Testis (tissue), 3 donors: Measurements from ENCODE around the gene ROBO1. TPM values are rescaled to one million over a fixed set of nuclear protein-coding genes. Genes with fewer than 3 reads are reported as not detected.

Experiments used
- DNase-seq: peaks from one replicate; pipeline ENCODE4 v3.0.0-alpha.2; 2019
- H3K27ac ChIP-seq, 2 donors: fragments of 200-600 bp; sonication (generic); one replicate each; pipeline ENCODE4 v1.5.1; 2019
- H3K27me3 ChIP-seq: fragments of 200-600 bp; sonication (generic); one replicate; pipeline ENCODE4 v1.5.1; 2019
- H3K36me3 ChIP-seq: fragments of 200-600 bp; sonication (generic); one replicate; pipeline ENCODE4 v1.5.1; 2017; ENCODE audit warnings: low read depth; ENCODE audit errors: missing control alignments
- H3K4me1 ChIP-seq: fragments of 200-600 bp; sonication (generic); one replicate; pipeline ENCODE4 v1.5.1; 2019
- H3K4me3 ChIP-seq, 2 donors: fragments of 200-600 bp; sonication (generic); one replicate each; pipeline ENCODE4 v1.5.1; 2017 to 2019
- H3K9me3 ChIP-seq: fragments of 200-600 bp; sonication (generic); one replicate; pipeline ENCODE4 v1.5.1; 2017
- POLR2A ChIP-seq: fragments of 450-650 bp; IDR thresholded peaks from one replicate; pipeline ENCODE4 v1.6.1; 2017; ENCODE audit warnings: antibody characterized with exemption, mild to moderate bottlenecking, moderate library complexity
- WGBS, 2 donors: methylation state at CpG; one replicate each; pipeline ENCODE4 v1.1.5; 2018; 5-methylcytosine and 5-hydroxymethylcytosine counted together
- intact Hi-C: fragments of 100-400 bp; cut with DNase I; formaldehyde crosslinking; loops from one replicate; pipeline ENCODE4 v1.15.1; 2023; ENCODE audit warnings: low total_unique reads
- polyA plus RNA-seq: library from polyadenylated mRNA; stranded (reverse); fragments of 350-450 nt; fragmentation: Illumina TruSeq; extraction: RNeasy Lipid Tissue Mini Kit (QIAGEN cat#74804); gene quantifications from one replicate; pipeline ENCODE4 v1.2.3, GENCODE V29; 2014; ENCODE audit warnings: low read depth, low replicate concordance; ENCODE audit not compliant: insufficient read depth
- total RNA-seq, 2 donors: library from RNA; depleted of rRNA; stranded (reverse); fragments of >200 nt; gene quantifications; one replicate each; pipeline ENCODE4 v1.2.3, GENCODE V29; 2016
- TF ChIP-seq, protein P1 (sequence below), 3 experiments: fragments of 450-650 bp in 2 of 3; fragments of 200-600 bp in 1 of 3; sonication (generic) in 1 of 3; IDR thresholded peaks; one replicate each; pipeline ENCODE4 v1.5.1; 2016 to 2019; ENCODE audit warnings: antibody characterized with exemption in 3 of 3, mild to moderate bottlenecking in 2 of 3, moderate library complexity in 1 of 3

The ROBO1 gene
- total and polyA plus RNA-seq, 3 donors from 2014 or later, result 39.4 to 45.1 (median 42.6) TPM

DNA sequence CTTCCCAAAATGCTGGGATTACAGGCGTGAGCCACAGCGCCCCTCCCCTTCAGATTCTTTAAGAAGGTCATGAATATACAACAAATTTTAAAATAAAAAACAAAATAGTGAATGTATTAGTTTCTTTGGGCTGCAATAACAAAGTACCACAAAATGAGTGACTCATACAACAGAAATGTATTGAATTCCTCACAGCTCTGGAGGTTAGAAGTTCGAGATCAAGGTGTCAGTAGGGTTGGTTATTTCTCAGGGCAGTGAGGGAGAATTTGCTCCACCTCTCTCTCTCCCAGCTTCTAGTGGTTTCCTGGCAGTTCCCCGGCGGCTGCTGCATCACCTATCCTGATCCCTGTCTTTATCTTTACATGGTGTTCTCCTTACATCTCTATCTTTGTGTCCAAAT lies 804.0 kb downstream of the ROBO1 start:
- intact Hi-C loops, result no loop called here
- 80 to 87% methylated on average over 5 of the region's 5 CpGs for WGBS, 2 donors

DNA sequence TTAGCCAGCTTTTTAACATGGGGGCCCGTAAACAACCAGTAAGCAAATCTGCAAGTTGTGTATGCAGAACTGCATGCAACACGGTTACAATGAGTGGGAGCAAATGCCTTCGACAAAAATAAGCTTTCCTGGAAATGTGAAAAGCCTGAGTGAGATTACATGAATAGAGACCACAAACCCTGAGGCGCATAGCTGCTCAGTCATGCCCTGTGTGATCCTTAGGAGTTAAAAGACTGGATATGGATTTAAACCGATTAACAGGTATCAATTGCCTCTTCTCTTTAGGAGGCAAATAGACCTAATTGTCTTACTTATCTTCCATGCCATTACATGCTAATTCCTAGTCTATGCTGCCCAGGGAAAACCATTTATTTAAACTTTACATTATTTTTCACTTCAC lies 810.3 kb downstream of the ROBO1 start:
- no peak overlapping the region for H3K4me3 ChIP-seq
- H3K4me1 ChIP-seq, result no peaks in the 10 kb centered on the region
- H3K9me3 ChIP-seq, result no peaks in the 10 kb centered on the region
- DNase-seq, result no peak
- TF ChIP-seq, protein P1, sequence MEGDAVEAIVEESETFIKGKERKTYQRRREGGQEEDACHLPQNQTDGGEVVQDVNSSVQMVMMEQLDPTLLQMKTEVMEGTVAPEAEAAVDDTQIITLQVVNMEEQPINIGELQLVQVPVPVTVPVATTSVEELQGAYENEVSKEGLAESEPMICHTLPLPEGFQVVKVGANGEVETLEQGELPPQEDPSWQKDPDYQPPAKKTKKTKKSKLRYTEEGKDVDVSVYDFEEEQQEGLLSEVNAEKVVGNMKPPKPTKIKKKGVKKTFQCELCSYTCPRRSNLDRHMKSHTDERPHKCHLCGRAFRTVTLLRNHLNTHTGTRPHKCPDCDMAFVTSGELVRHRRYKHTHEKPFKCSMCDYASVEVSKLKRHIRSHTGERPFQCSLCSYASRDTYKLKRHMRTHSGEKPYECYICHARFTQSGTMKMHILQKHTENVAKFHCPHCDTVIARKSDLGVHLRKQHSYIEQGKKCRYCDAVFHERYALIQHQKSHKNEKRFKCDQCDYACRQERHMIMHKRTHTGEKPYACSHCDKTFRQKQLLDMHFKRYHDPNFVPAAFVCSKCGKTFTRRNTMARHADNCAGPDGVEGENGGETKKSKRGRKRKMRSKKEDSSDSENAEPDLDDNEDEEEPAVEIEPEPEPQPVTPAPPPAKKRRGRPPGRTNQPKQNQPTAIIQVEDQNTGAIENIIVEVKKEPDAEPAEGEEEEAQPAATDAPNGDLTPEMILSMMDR (IDR thresholded peaks at IDR 0.05), result no peak
- no peak for TF ChIP-seq POLR2A
- no peak overlapping the region for H3K27ac ChIP-seq
- no peaks in the 10 kb centered on the region for H3K27me3 ChIP-seq
- intact Hi-C loops, result no loop called here
- no peaks in the 10 kb centered on the region for H3K36me3 ChIP-seq
- WGBS, 2 donors, result 84 to 90% methylated on average over 5 of the region's 5 CpGs

More for the DNA sequence above, 804.0 kb downstream of the ROBO1 start:
- DNase-seq, result no peak
- Histone ChIP-seq H3K36me3 (no peaks in the 10 kb centered on the region), H3K4me1 (no peaks in the 10 kb centered on the region), H3K9me3 (no peaks in the 10 kb centered on the region), H3K27me3 (no peaks in the 10 kb centered on the region), H3K4me3 (no peak overlapping the region), H3K27ac (no peak overlapping the region)
- TF ChIP-seq, protein P1 (IDR thresholded peaks at IDR 0.05), result no peak
- no peak for TF ChIP-seq POLR2A

DNA sequence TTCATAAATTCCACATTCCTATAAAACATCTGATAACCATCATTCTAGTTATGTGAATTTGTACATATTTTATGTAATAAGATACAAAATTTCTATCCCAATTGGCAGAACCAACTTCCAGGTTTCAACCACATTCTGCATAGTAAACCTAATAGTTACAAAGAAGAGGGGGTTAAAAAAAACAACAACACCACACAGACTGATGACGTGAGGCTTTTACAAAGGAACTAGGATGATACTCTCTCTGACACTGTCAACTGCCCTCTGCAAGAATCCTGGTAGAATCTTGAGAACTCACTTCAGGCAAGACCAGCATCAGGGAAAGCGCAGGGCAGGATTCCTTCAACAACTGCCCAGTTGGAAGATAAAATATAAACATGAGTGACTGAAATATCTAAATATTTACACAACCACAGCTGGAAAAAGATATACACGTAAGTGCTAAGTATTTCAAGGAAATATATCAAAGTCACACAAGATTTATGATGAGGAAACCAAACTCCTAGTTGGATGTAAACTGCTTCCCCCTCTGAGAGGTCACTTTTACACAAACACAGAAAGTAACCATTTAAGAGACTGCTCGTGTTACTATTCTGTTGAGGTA lies 816.4 kb downstream of the ROBO1 start:
- Histone ChIP-seq H3K4me3 (no peak overlapping the region), H3K4me1 (no peaks in the 10 kb centered on the region), H3K27me3 (no peaks in the 10 kb centered on the region), H3K9me3 (no peaks in the 10 kb centered on the region), H3K36me3 (no peaks in the 10 kb centered on the region), H3K27ac (no peak overlapping the region)
- no peak for DNase-seq
- no peak for TF ChIP-seq POLR2A
- TF ChIP-seq, protein P1 (IDR thresholded peaks at IDR 0.05), result no peak
- intact Hi-C loops, result no loop called here
- WGBS, 2 donors, result 61 to 70% methylated on average over 4 of the region's 4 CpGs

DNA sequence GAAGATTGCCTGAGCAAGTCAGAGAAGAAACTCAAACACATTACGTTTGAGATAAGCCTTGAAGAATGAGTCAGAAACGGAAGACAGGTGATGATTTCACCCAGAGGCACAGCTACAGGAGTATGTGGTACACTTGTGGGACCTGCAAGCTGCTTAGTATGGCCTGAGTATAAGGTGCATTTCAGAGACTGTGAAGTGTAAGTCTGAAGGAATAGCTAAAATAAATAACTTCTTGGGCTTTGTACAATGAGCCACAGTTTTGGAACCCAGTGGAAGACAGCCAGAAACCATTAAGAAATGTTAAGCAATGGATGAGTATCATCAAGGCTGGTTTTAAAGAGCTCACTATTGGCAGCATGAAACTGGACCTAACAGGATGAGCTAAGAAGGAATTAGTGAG lies 826.2 kb downstream of the ROBO1 start:
- H3K9me3 ChIP-seq, result no peaks in the 10 kb centered on the region
- no peak for DNase-seq
- WGBS, 2 donors, result 79 to 83% methylated on average over 2 of the region's 2 CpGs
- H3K4me1 ChIP-seq, result no peaks in the 10 kb centered on the region
- H3K36me3 ChIP-seq, result no peaks in the 10 kb centered on the region
- no peak overlapping the region for H3K27ac ChIP-seq
- H3K27me3 ChIP-seq, result no peaks in the 10 kb centered on the region
- no peak overlapping the region for H3K4me3 ChIP-seq
- TF ChIP-seq, protein P1 (IDR thresholded peaks at IDR 0.05), result no peak
- no peak for TF ChIP-seq POLR2A
- intact Hi-C loops, result no loop called here

DNA sequence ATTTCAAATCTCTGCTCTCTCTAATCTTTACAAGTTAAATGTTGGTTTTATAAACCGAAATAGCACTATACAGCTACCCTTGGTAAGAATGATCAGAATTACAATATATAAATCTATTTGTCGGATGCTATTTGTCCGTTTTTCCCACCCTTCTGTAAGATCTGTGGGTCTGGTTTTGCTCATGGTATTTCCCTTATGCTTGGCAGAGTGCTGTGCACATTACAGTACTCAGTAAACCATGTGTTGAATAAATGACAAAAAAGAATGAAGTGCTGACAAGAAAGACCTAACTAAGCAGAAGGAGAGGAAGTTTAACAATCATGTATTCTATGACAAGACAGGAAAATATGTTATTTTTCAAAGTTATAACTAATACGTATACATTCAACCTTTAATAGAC lies 827.2 kb downstream of the ROBO1 start:
- Histone ChIP-seq H3K4me3 (no peak overlapping the region), H3K4me1 (no peaks in the 10 kb centered on the region), H3K36me3 (no peaks in the 10 kb centered on the region), H3K27me3 (no peaks in the 10 kb centered on the region), H3K27ac (no peak overlapping the region), H3K9me3 (no peaks in the 10 kb centered on the region)
- intact Hi-C loops, result no loop called here
- DNase-seq, result no peak
- 89 to 92% methylated on average over 4 of the region's 4 CpGs for whole genome bisulfite sequencing, 2 donors
- TF ChIP-seq, protein P1 (IDR thresholded peaks at IDR 0.05), result no peak
- no peak for TF ChIP-seq POLR2A
